ENCODE measurements around the gene QSOX2.

Gene QSOX2

GRCh38 chr9:136199391-136200288 lies 46.0 kb downstream of the QSOX2 start:
- CTCF ChIA-PET = no interaction called here

GRCh38 chr9:136198605-136199083 lies 47.0 kb downstream of the QSOX2 start:
- TF ChIP-seq CTCF (IDR thresholded peaks at IDR 0.05; ENCODE audit: control extremely low read depth, extremely low read depth, low read depth, missing control alignments) = no peak
- ChIA-PET POLR2A (no interaction called here), CTCF (no interaction called here)
- DNase-seq (ENCODE audit: extremely low spot score) = no peak

More at GRCh38 chr9:136199391-136200288, 46.0 kb downstream of the QSOX2 start:
- no peak for TF ChIP-seq CTCF (IDR thresholded peaks at IDR 0.05; ENCODE audit: control extremely low read depth, extremely low read depth, low read depth, missing control alignments)
- DNase-seq (ENCODE audit: extremely low spot score) = no peak
- POLR2A ChIA-PET = no interaction called here

- ChIA-PET POLR2A (no interaction called here), CTCF (no interaction called here)
- no peak for TF ChIP-seq CTCF (IDR thresholded peaks at IDR 0.05; ENCODE audit: control extremely low read depth, extremely low read depth, low read depth, missing control alignments)
- DNase-seq (ENCODE audit: extremely low spot score) = no peak
Observed at GRCh38 chr9:136197930-136198604, 47.5 kb downstream of the QSOX2 start.

- TF ChIP-seq CTCF (IDR thresholded peaks at IDR 0.05; ENCODE audit: control extremely low read depth, extremely low read depth, low read depth, missing control alignments) = no peak
- CTCF ChIA-PET = interaction anchor here (1.6 kb wide), 1 partner anchor 46 kb away, joined by 4 read pairs; no protein-coding TSS in a partner anchor
- POLR2A ChIA-PET = no interaction called here
- no peak for DNase-seq (ENCODE audit: extremely low spot score)
Observed at GRCh38 chr9:136197084-136197875, 48.3 kb downstream of the QSOX2 start.

- POLR2A ChIA-PET = no interaction called here
- CTCF ChIA-PET = interaction anchor here (0.8 to 1.6 kb wide), 2 partner anchors 9 to 46 kb away, joined by 3 to 4 read pairs; no protein-coding TSS in a partner anchor
Observed at GRCh38 chr9:136196404-136197083, 49.1 kb downstream of the QSOX2 start.

More at GRCh38 chr9:136196404-136197083, 49.1 kb downstream of the QSOX2 start:
- no peak for DNase-seq (ENCODE audit: extremely low spot score)
- no peak for TF ChIP-seq CTCF (IDR thresholded peaks at IDR 0.05; ENCODE audit: control extremely low read depth, extremely low read depth, low read depth, missing control alignments)

Measured in GM10248 (cell line).